Gastrocnemius medialis (tissue), 4 donors: Measurements from ENCODE around the gene MRPL22. TPM values are rescaled to one million over a fixed set of nuclear protein-coding genes. Genes with fewer than 3 reads are reported as not detected.

Source experiments
- ATAC-seq, 2 donors: fragments of 150-250 bp; one replicate each; pipeline ENCODE4 v1.9.1; 2016
- DNase-seq, 2 donors: peaks; one replicate each; pipeline ENCODE4 v3.0.0-alpha.2; 2019
- H3K27ac ChIP-seq, 4 donors: fragments of 200-600 bp; sonication (generic); 1 replicate in 1 of 4; 2 replicates in 3 of 4; pipeline ENCODE4 v1.5.1; 2016 to 2018; ENCODE audit warnings: mild to moderate bottlenecking in 2 of 4, moderate library complexity in 1 of 4
- H3K27me3 ChIP-seq, 3 donors: fragments of 200-600 bp; sonication (generic) in 2 of 3; 1 replicate in 1 of 3; 2 replicates in 2 of 3; pipeline versions ENCODE4 v1.5.1 to v1.6.0; 2016 to 2019; ENCODE audit warnings: mild to moderate bottlenecking in 1 of 3, moderate library complexity in 1 of 3
- H3K36me3 ChIP-seq, 2 donors: fragments of 200-600 bp; sonication (generic) in 1 of 2; one replicate each; pipeline ENCODE4 v1.5.1; 2017 to 2018
- H3K4me1 ChIP-seq, 2 donors: fragments of 200-600 bp; sonication (generic) in 1 of 2; one replicate each; pipeline ENCODE4 v1.5.1; 2016 to 2017; ENCODE audit warnings: mild to moderate bottlenecking in 2 of 2
- H3K4me3 ChIP-seq, 4 donors: fragments of 200-600 bp; sonication (generic) in 3 of 4; 1 replicate in 1 of 4; 2 replicates in 3 of 4; pipeline ENCODE4 v1.5.1; 2016 to 2019; ENCODE audit warnings: mild to moderate bottlenecking in 2 of 4
- H3K9me3 ChIP-seq, 3 donors: fragments of 200-600 bp; sonication (generic) in 2 of 3; 1 replicate in 1 of 3; 2 replicates in 2 of 3; pipeline ENCODE4 v1.5.1; 2016 to 2019
- CTCF ChIP-seq, 5 experiments: fragments of 450-650 bp in 3 of 5; fragments of 200-600 bp in 2 of 5; sonication (generic) in 2 of 5; IDR thresholded peaks in 4 of 5; conservative IDR thresholded peaks in 1 of 5; 1 replicate in 4 of 5; 2 replicates in 1 of 5; pipeline ENCODE4 v1.5.1; 2016 to 2019; ENCODE audit warnings: antibody characterized with exemption in 5 of 5, mild to moderate bottlenecking in 3 of 5, moderate library complexity in 3 of 5
- POLR2A ChIP-seq, 2 donors: fragments of 450-650 bp; IDR thresholded peaks; one replicate each; pipeline ENCODE4 v1.6.1; 2017; ENCODE audit warnings: antibody characterized with exemption in 2 of 2, mild to moderate bottlenecking in 2 of 2, moderate library complexity in 2 of 2
- in situ Hi-C, 4 donors: fragments of 200-750 bp; cut with MboI; loops; one replicate each; pipeline versions ENCODE4 v1.15.0 to v1.8.0; 2017; ENCODE audit warnings: low sequenced_read_pairs in 4 of 4
- intact Hi-C: fragments of 100-400 bp; cut with DNase I; formaldehyde crosslinking; loops from one replicate; pipeline ENCODE4 v1.15.1; 2023; ENCODE audit warnings: low total_unique reads
- total RNA-seq, 4 donors: library from RNA; depleted of rRNA; stranded (reverse); fragments of >200 nt; gene quantifications; one replicate each; pipeline versions ENCODE4 v1.1.0 to v1.2.3, GENCODE V29; 2016

Gene MRPL22
- total RNA-seq, 4 donors from 2014 or later: 13.6 to 22.5 (median 21.0) TPM

GRCh38 chr5:154962494-154962893 lies 21.6 kb downstream of the MRPL22 start:
- in situ Hi-C loops (no loop called here), intact Hi-C loops (no loop called here)
- Histone ChIP-seq H3K9me3 (no peaks in the 10 kb centered on the region), H3K27ac (no peak overlapping the region), H3K4me3 (no peak overlapping the region), H3K4me1 (no peaks in the 10 kb centered on the region), H3K27me3 (no peaks in the 10 kb centered on the region), H3K36me3 (peaks cover 0 to 62% of the 10 kb centered on the region in 2 donors)
- TF ChIP-seq CTCF (IDR thresholded peaks at IDR 0.05 in 4 of 5, conservative IDR thresholded peaks at IDR 0.05 in 1 of 5): no peak
- no peak for TF ChIP-seq POLR2A (IDR thresholded peaks at IDR 0.05)
- ATAC-seq (no peak), DNase-seq (no peak)

- H3K9me3 ChIP-seq: no peaks in the 10 kb centered on the region
- in situ Hi-C loops: no loop called here
- TF ChIP-seq POLR2A (IDR thresholded peaks at IDR 0.05) (no peak), CTCF (IDR thresholded peaks at IDR 0.05 in 4 of 5, conservative IDR thresholded peaks at IDR 0.05 in 1 of 5) (no peak)
- H3K4me3 ChIP-seq: no peak overlapping the region
- no peaks in the 10 kb centered on the region for H3K4me1 ChIP-seq
- ATAC-seq: peak in 1 of 2 donors; percentile 56
- intact Hi-C loops: no loop called here
- H3K36me3 ChIP-seq: peaks cover 0 to 43% of the 10 kb centered on the region in 2 donors
- DNase-seq: no peak
- H3K27me3 ChIP-seq: no peaks in the 10 kb centered on the region
- H3K27ac ChIP-seq: peak overlapping the region; percentile 27 to 66 (median 50)
Observed at GRCh38 chr5:154966081-154966841, 25.4 kb downstream of the MRPL22 start.

GRCh38 chr5:154966874-154967273 lies 26.0 kb downstream of the MRPL22 start:
- DNase-seq (no peak), ATAC-seq (no peak)
- intact Hi-C loops (no loop called here), in situ Hi-C loops (no loop called here)
- peaks cover 0 to 37% of the 10 kb centered on the region in 2 donors for H3K36me3 ChIP-seq
- TF ChIP-seq POLR2A (IDR thresholded peaks at IDR 0.05): no peak
- H3K4me3 ChIP-seq: no peak overlapping the region
- H3K4me1 ChIP-seq: no peaks in the 10 kb centered on the region
- H3K27ac ChIP-seq: peak overlapping the region in 3 of 4 donors; percentile 41 to 66 (median 60)
- no peaks in the 10 kb centered on the region for H3K27me3 ChIP-seq
- H3K9me3 ChIP-seq: no peaks in the 10 kb centered on the region

- TF ChIP-seq CTCF (IDR thresholded peaks at IDR 0.05 in 4 of 5, conservative IDR thresholded peaks at IDR 0.05 in 1 of 5) (peak in 1 of 5 experiments; percentile 37), POLR2A (IDR thresholded peaks at IDR 0.05) (no peak)
- H3K27ac ChIP-seq: no peak overlapping the region
Observed at GRCh38 chr5:154967421-154968024, 26.6 kb downstream of the MRPL22 start.

GRCh38 chr5:154968953-154969352 lies 28.1 kb downstream of the MRPL22 start:
- Histone ChIP-seq H3K9me3 (no peaks in the 10 kb centered on the region), H3K27ac (no peak overlapping the region), H3K36me3 (peaks cover 0 to 28% of the 10 kb centered on the region in 2 donors), H3K4me3 (no peak overlapping the region), H3K27me3 (no peaks in the 10 kb centered on the region), H3K4me1 (no peaks in the 10 kb centered on the region)
- in situ Hi-C loops (no loop called here), intact Hi-C loops (no loop called here)
- TF ChIP-seq POLR2A (IDR thresholded peaks at IDR 0.05): no peak
- DNase-seq: no peak
- ATAC-seq: no peak

More at GRCh38 chr5:154967421-154968024, 26.6 kb downstream of the MRPL22 start:
- no peak for ATAC-seq
- in situ Hi-C loops: no loop called here
- H3K27me3 ChIP-seq: no peaks in the 10 kb centered on the region
- H3K4me3 ChIP-seq: no peak overlapping the region
- peaks cover 0 to 32% of the 10 kb centered on the region in 2 donors for H3K36me3 ChIP-seq
- intact Hi-C loops: no loop called here
- H3K4me1 ChIP-seq: no peaks in the 10 kb centered on the region
- DNase-seq: no peak
- H3K9me3 ChIP-seq: no peaks in the 10 kb centered on the region
